ENCODE measurements around the gene RIT2. TPM values are rescaled to one million over a fixed set of nuclear protein-coding genes. Genes with fewer than 3 reads are reported as not detected.

Gene RIT2
- total and polyA plus RNA-seq, 7 donors = not detected

- H3K4me1 ChIP-seq = no peaks in the 10 kb centered on the region
- no peaks in the 10 kb centered on the region for H3K36me3 ChIP-seq (ENCODE audit: insufficient read depth in 1 of 2, low read depth in 1 of 2)
- no peak overlapping the region for H3K4me3 ChIP-seq
- no peak for TF ChIP-seq CTCF (IDR thresholded peaks at IDR 0.05)
- H3K27ac ChIP-seq = no peak overlapping the region
- no peaks in the 10 kb centered on the region for H3K27me3 ChIP-seq (ENCODE audit: insufficient read depth in 3 of 3, low read length in 2 of 3)
- DNase-seq = no peak
- ATAC-seq = no peak
- 33 to 43% (median 41%) methylated on average over 1 of the region's 1 CpG for WGBS, 3 donors
- H3K9me3 ChIP-seq = no peaks in the 10 kb centered on the region
- intact Hi-C loops (cut with DNase I) = loop anchor here in 1 of 2 donors (10.0 kb wide), 1 partner anchor 64 kb away; no protein-coding TSS in a partner anchor
Measured at GRCh38 chr18:42920621-42921020, 194.9 kb downstream of the RIT2 start.

GRCh38 chr18:42915299-42915698 is 200.2 kb downstream of the RIT2 start:
- no peak overlapping the region for H3K27ac ChIP-seq
- no peak overlapping the region for H3K4me3 ChIP-seq
- H3K9me3 ChIP-seq = no peaks in the 10 kb centered on the region
- WGBS, 3 donors = 47 to 62% (median 60%) methylated on average over 2 of the region's 2 CpGs
- no peak for DNase-seq
- no peak for TF ChIP-seq CTCF (IDR thresholded peaks at IDR 0.05)
- H3K27me3 ChIP-seq (ENCODE audit: insufficient read depth in 3 of 3, low read length in 2 of 3) = no peaks in the 10 kb centered on the region
- no peaks in the 10 kb centered on the region for H3K36me3 ChIP-seq (ENCODE audit: insufficient read depth in 1 of 2, low read depth in 1 of 2)
- intact Hi-C loops (cut with DNase I) = no loop called here
- ATAC-seq = no peak
- H3K4me1 ChIP-seq = no peaks in the 10 kb centered on the region

- WGBS, 3 donors = 79 to 95% (median 83%) methylated on average over 1 of the region's 1 CpG
- Histone ChIP-seq H3K27ac (no peak overlapping the region), H3K27me3 (ENCODE audit: insufficient read depth in 3 of 3, low read length in 2 of 3) (no peaks in the 10 kb centered on the region), H3K4me3 (no peak overlapping the region), H3K36me3 (ENCODE audit: insufficient read depth in 1 of 2, low read depth in 1 of 2) (no peaks in the 10 kb centered on the region), H3K4me1 (no peaks in the 10 kb centered on the region), H3K9me3 (no peaks in the 10 kb centered on the region)
- intact Hi-C loops (cut with DNase I) = no loop called here
- ATAC-seq (no peak), DNase-seq (no peak)
- no peak for TF ChIP-seq CTCF (IDR thresholded peaks at IDR 0.05)
Measured at GRCh38 chr18:42914476-42914875, 201.0 kb downstream of the RIT2 start.

GRCh38 chr18:42909095-42909494 is 206.4 kb downstream of the RIT2 start:
- ATAC-seq = no peak
- TF ChIP-seq CTCF (IDR thresholded peaks at IDR 0.05) = no peak
- Histone ChIP-seq H3K4me1 (no peaks in the 10 kb centered on the region), H3K9me3 (no peaks in the 10 kb centered on the region), H3K27ac (no peak overlapping the region), H3K27me3 (ENCODE audit: insufficient read depth in 3 of 3, low read length in 2 of 3) (no peaks in the 10 kb centered on the region), H3K36me3 (ENCODE audit: insufficient read depth in 1 of 2, low read depth in 1 of 2) (no peaks in the 10 kb centered on the region), H3K4me3 (no peak overlapping the region)
- intact Hi-C loops (cut with DNase I) = no loop called here
- WGBS, 3 donors = 88 to 91% (median 89%) methylated on average over 3 of the region's 3 CpGs
- DNase-seq = no peak

- ATAC-seq (no peak), DNase-seq (no peak)
- no peaks in the 10 kb centered on the region for H3K4me1 ChIP-seq
- no peak overlapping the region for H3K4me3 ChIP-seq
- 81 to 89% (median 86%) methylated on average over 1 of the region's 1 CpG for WGBS, 3 donors
- no peaks in the 10 kb centered on the region for H3K36me3 ChIP-seq (ENCODE audit: insufficient read depth in 1 of 2, low read depth in 1 of 2)
- no peaks in the 10 kb centered on the region for H3K27me3 ChIP-seq (ENCODE audit: insufficient read depth in 3 of 3, low read length in 2 of 3)
- no peaks in the 10 kb centered on the region for H3K9me3 ChIP-seq
- intact Hi-C loops (cut with DNase I) = no loop called here
- no peak overlapping the region for H3K27ac ChIP-seq
- no peak for TF ChIP-seq CTCF (IDR thresholded peaks at IDR 0.05)
Measured at GRCh38 chr18:42906761-42907160, 208.7 kb downstream of the RIT2 start.

Data from psoas muscle (tissue), 8 donors.